ENCODE data around the gene EVPL. TPM values are rescaled to one million over a fixed set of nuclear protein-coding genes. Genes with fewer than 3 reads are reported as not detected.

Gene EVPL
- total and polyA plus RNA-seq, 2 of the 13 experiments (the other 11 are each of a cell fraction or from before 2014, with no cell fraction given), result 2.1 to 8.2 TPM

- TF ChIP-seq NBN (conservative IDR thresholded peaks at IDR 0.05), result 0 out of 2 replicates have a peak, but pooled peaks have one; percentile 34
- 0 out of 2 replicates have a peak, but pooled peaks have one; percentile 52 for TF ChIP-seq ZNF772 (CRISPR knock-in tag; IDR thresholded peaks at IDR 0.05)
- TF ChIP-seq ZC3H4 (CRISPR knock-in tag; IDR thresholded peaks at IDR 0.05; ENCODE audit: borderline replicate concordance), result peak; percentile 87; the same call in 1 of the 2 replicates
- peak; percentile 66; the same call in 1 of the 2 replicates for TF ChIP-seq KDM2A (CRISPR knock-in tag; IDR thresholded peaks at IDR 0.05; ENCODE audit: borderline replicate concordance, low read depth)
- no peak for TF ChIP-seq SATB2 (CRISPR knock-in tag; IDR thresholded peaks at IDR 0.05)
- no peak for TF ChIP-seq HOXD1 (CRISPR knock-in tag; IDR thresholded peaks at IDR 0.05)
- TF ChIP-seq ZNF597 (CRISPR knock-in tag; IDR thresholded peaks at IDR 0.05), result no peak
- TF ChIP-seq RCOR2 (CRISPR knock-in tag; IDR thresholded peaks at IDR 0.05), result peak; percentile 80; the same call in 1 of the 2 replicates
- no peak for TF ChIP-seq GZF1 (CRISPR knock-in tag; IDR thresholded peaks at IDR 0.05)
- no peak for TF ChIP-seq HNRNPUL1 (IDR thresholded peaks at IDR 0.05; ENCODE audit: low read depth, low read length)
- no peak for TF ChIP-seq RNF2 (conservative IDR thresholded peaks at IDR 0.05; ENCODE audit: low read depth)
- no peak; the same call in 1 of the 2 replicates for TF ChIP-seq SIN3A (IDR thresholded peaks at IDR 0.05; ENCODE audit: borderline replicate concordance, low read depth, low read length)
- TF ChIP-seq CEBPG (CRISPR knock-in tag; IDR thresholded peaks at IDR 0.05), result peak; percentile 74
- 0 out of 2 replicates have a peak, but pooled peaks have one; percentile 8 for TF ChIP-seq CHD2 (IDR thresholded peaks at IDR 0.05; ENCODE audit: low read depth, low read length)
- TF ChIP-seq IRF2 (CRISPR knock-in tag; IDR thresholded peaks at IDR 0.05), result peak; percentile 97
- peak in 1 of 2 experiments; percentile 65; a peak in 2 of 4 replicates for TF ChIP-seq NR2F1 (CRISPR knock-in tag; IDR thresholded peaks at IDR 0.05)
- TF ChIP-seq ZNF329 (CRISPR knock-in tag; IDR thresholded peaks at IDR 0.05; ENCODE audit: low read depth), result no peak
- TF ChIP-seq ZNF326 (CRISPR knock-in tag; IDR thresholded peaks at IDR 0.05; ENCODE audit: borderline replicate concordance), result no peak
- peak; percentile 96 for TF ChIP-seq LCORL (IDR thresholded peaks at IDR 0.05)
- TF ChIP-seq LCORL (CRISPR knock-in tag; IDR thresholded peaks at IDR 0.05), result peak; percentile 99
- TF ChIP-seq ZNF251 (CRISPR knock-in tag; IDR thresholded peaks at IDR 0.05), result peak; percentile 75; the same call in 1 of the 2 replicates
- TF ChIP-seq ZNF878 (CRISPR knock-in tag; IDR thresholded peaks at IDR 0.05), result peak; percentile 24; the same call in 1 of the 2 replicates
- no peak for TF ChIP-seq SP1 (IDR thresholded peaks at IDR 0.05)
- TF ChIP-seq SP1 (CRISPR knock-in tag; IDR thresholded peaks at IDR 0.05), result 0 out of 2 replicates have a peak, but pooled peaks have one; percentile 38
- TF ChIP-seq TOE1 (CRISPR knock-in tag; IDR thresholded peaks at IDR 0.05), result no peak
- TF ChIP-seq ZNF605 (CRISPR knock-in tag; IDR thresholded peaks at IDR 0.05), result peak; percentile 68; the same call in 1 of the 2 replicates
- peak; percentile 81 for TF ChIP-seq SP4 (CRISPR knock-in tag; IDR thresholded peaks at IDR 0.05)
- peak; percentile 70 for TF ChIP-seq KAT8 (CRISPR knock-in tag; IDR thresholded peaks at IDR 0.05)
- TF ChIP-seq NONO (IDR thresholded peaks at IDR 0.05), result no peak
- no peak; the same call in 1 of the 2 replicates for TF ChIP-seq NONO (CRISPR knock-in tag; conservative IDR thresholded peaks at IDR 0.05)
- TF ChIP-seq ZNF562 (CRISPR knock-in tag; IDR thresholded peaks at IDR 0.05; ENCODE audit: borderline replicate concordance), result no peak
- TF ChIP-seq CREM (IDR thresholded peaks at IDR 0.05), result peak; percentile 64; the same call in 1 of the 2 replicates
- no peak for TF ChIP-seq CREM (CRISPR knock-in tag; IDR thresholded peaks at IDR 0.05)
- TF ChIP-seq JUND (CRISPR knock-in tag; IDR thresholded peaks at IDR 0.05), result no peak
- peak; percentile 79 for TF ChIP-seq FOXK2 (IDR thresholded peaks at IDR 0.05)
- TF ChIP-seq ZNF263 (CRISPR knock-in tag; IDR thresholded peaks at IDR 0.05), result peak; percentile 58
Observed at GRCh38 chr17:75996665-75997590, 30.2 kb downstream of the EVPL start (continued).

All from HepG2 (cell line).